IMR-90 (cell line): Measurements from ENCODE around the gene ADGRG3. TPM values are rescaled to one million over a fixed set of nuclear protein-coding genes. Genes with fewer than 3 reads are reported as not detected.

ENCODE experiments used
- ATAC-seq: fragments of 200-7000 bp; cut with Tn5 transposase; 2 replicates; pipeline ENCODE4 v1.9.1; 2020; ENCODE audit warnings: low read depth, mild to moderate bottlenecking, moderate library complexity
- BruUV-seq: library from RNA; stranded (reverse); fragments of 400-500 nt; replicated peaks from 2 replicates; lab custom pipeline; 2021; lab: Mats Ljungman, UMichigan
- CTCF ChIA-PET: fragments of 300-600 bp; formaldehyde crosslinking; extraction: SDS; loops from one replicate; lab custom pipeline; 2021; ENCODE audit warnings: antibody characterized with exemption; lab: Yijun Ruan, JAX
- POLR2A ChIA-PET: fragments of 300-600 bp; sonication (Branson Sonifier 250); formaldehyde crosslinking; loops from one replicate; lab custom pipeline; 2022; ENCODE audit warnings: antibody characterized with exemption; ENCODE audit not compliant: unreplicated experiment; lab: Charles Lee
- DNase-seq: peaks from one replicate; pipeline ENCODE4 v3.0.0; 2013
- H2AFZ ChIP-seq: replicated peaks from 2 replicates; pipeline ENCODE3; 2013; ENCODE audit warnings: low read length, mild to moderate bottlenecking; ENCODE audit not compliant: poor library complexity
- H2AK5ac ChIP-seq: 2 replicates; pipeline ENCODE4 v1.6.1; 2013; ENCODE audit warnings: low read depth, low read length, inconsistent platforms
- H2AK9ac ChIP-seq: replicated peaks from 2 replicates; pipeline ENCODE3; 2013; ENCODE audit warnings: mild to moderate bottlenecking, low read depth, low read length, moderate library complexity; ENCODE audit not compliant: poor library complexity
- H2BK120ac ChIP-seq: 2 replicates; pipeline ENCODE4 v1.6.1; 2013; ENCODE audit warnings: low read depth, low read length, inconsistent platforms
- H2BK15ac ChIP-seq: 3 replicates; pipeline ENCODE4 v1.6.1; 2013; ENCODE audit warnings: low read depth, low read length, inconsistent platforms
- H2BK20ac ChIP-seq: 2 replicates; pipeline ENCODE4 v1.6.1; 2013; ENCODE audit warnings: low read depth, mild to moderate bottlenecking, inconsistent platforms, low read length, moderate library complexity
- H2BK5ac ChIP-seq: 2 replicates; pipeline ENCODE4 v1.6.1; 2013; ENCODE audit warnings: mild to moderate bottlenecking, low read depth, low read length, inconsistent platforms; ENCODE audit not compliant: poor library complexity, severe bottlenecking
- H3K14ac ChIP-seq: replicated peaks from 2 replicates; pipeline ENCODE4 v1.6.1; 2013; ENCODE audit warnings: low read depth, low read length, inconsistent platforms
- H3K18ac ChIP-seq: 2 replicates; pipeline ENCODE4 v1.6.1; 2013; ENCODE audit warnings: low read depth, low read length, control low read depth
- H3K23ac ChIP-seq: 2 replicates; pipeline ENCODE4 v1.6.1; 2013; ENCODE audit warnings: low read depth, low read length, inconsistent platforms
- H3K27ac ChIP-seq: 2 replicates; pipeline ENCODE4 v1.5.1; 2013; ENCODE audit warnings: mild to moderate bottlenecking, control low read depth, low read length; ENCODE audit not compliant: insufficient read depth
- H3K27me3 ChIP-seq: 2 replicates; pipeline ENCODE4 v1.6.1; 2013; ENCODE audit warnings: low read length; ENCODE audit not compliant: control insufficient read depth, insufficient read depth
- H3K36me3 ChIP-seq: 2 replicates; pipeline ENCODE4 v1.6.1; 2013; ENCODE audit warnings: low read length, mixed read lengths; ENCODE audit not compliant: control insufficient read depth, insufficient read depth
- H3K4ac ChIP-seq: 2 replicates; pipeline ENCODE4 v1.6.1; 2013; ENCODE audit warnings: low read depth, low read length, inconsistent platforms
- H3K4me1 ChIP-seq: 2 replicates; pipeline ENCODE4 v1.6.1; 2013; ENCODE audit warnings: low read length, mixed read lengths; ENCODE audit not compliant: control insufficient read depth, insufficient read depth
- H3K4me2 ChIP-seq: 2 replicates; pipeline ENCODE4 v1.6.1; 2013; ENCODE audit warnings: low read depth, mild to moderate bottlenecking, control low read depth, low read length, moderate library complexity
- H3K4me3 ChIP-seq: 2 replicates; pipeline ENCODE4 v1.5.1; 2013; ENCODE audit warnings: low read depth, mild to moderate bottlenecking, control low read depth, low read length, moderate library complexity; ENCODE audit not compliant: insufficient read depth
- H3K56ac ChIP-seq: 2 replicates; pipeline ENCODE4 v1.6.1; 2013; ENCODE audit warnings: low read length, inconsistent platforms; ENCODE audit not compliant: insufficient read depth; ENCODE audit errors: extremely low read depth
- H3K79me1 ChIP-seq, 2 experiments: 2 replicates each; pipeline ENCODE4 v1.6.1; 2013; ENCODE audit warnings: low read length in 2 of 2, inconsistent platforms in 1 of 2, low read depth in 1 of 2
- H3K9ac ChIP-seq: 2 replicates; pipeline ENCODE4 v1.6.1; 2013; ENCODE audit warnings: low read depth, low read length, control low read depth
- H3K9me1 ChIP-seq: 2 replicates; pipeline ENCODE4 v1.6.1; 2013; ENCODE audit warnings: low read length, inconsistent platforms; ENCODE audit not compliant: insufficient read depth
- H3K9me3 ChIP-seq: 2 replicates; pipeline ENCODE4 v1.6.1; 2013; ENCODE audit warnings: low read length; ENCODE audit not compliant: control insufficient read depth, insufficient read depth
- H4K20me1 ChIP-seq: 2 replicates; pipeline ENCODE4 v1.6.1; 2013; ENCODE audit warnings: low read length, inconsistent platforms; ENCODE audit not compliant: insufficient read depth
- H4K5ac ChIP-seq: 2 replicates; pipeline ENCODE4 v1.6.1; 2013; ENCODE audit warnings: mild to moderate bottlenecking, low read depth, low read length, control low read depth
- H4K8ac ChIP-seq, 2 experiments: 2 replicates each; pipeline ENCODE4 v1.6.1; 2013; ENCODE audit warnings: low read depth in 2 of 2, low read length in 2 of 2, control low read depth in 1 of 2, inconsistent platforms in 1 of 2
- H4K91ac ChIP-seq: 2 replicates; pipeline ENCODE4 v1.6.1; 2013; ENCODE audit warnings: low read depth, low read length, inconsistent platforms; ENCODE audit not compliant: insufficient read depth
- CEBPB ChIP-seq: IDR thresholded peaks from 2 replicates; pipeline ENCODE4 v1.6.1; 2012; ENCODE audit warnings: low read depth, low read length, improper control_type of control experiment
- CHD1 ChIP-seq: IDR thresholded peaks from 2 replicates; pipeline ENCODE4 v1.6.1; 2012; ENCODE audit warnings: low read depth, low read length, improper control_type of control experiment
- CTCF ChIP-seq: conservative IDR thresholded peaks from 2 replicates; pipeline ENCODE4 v1.5.1; 2012; ENCODE audit warnings: mild to moderate bottlenecking, low read depth, low read length, improper control_type of control experiment
- ELK1 ChIP-seq: fragments of 150-350 bp; IDR thresholded peaks from 2 replicates; pipeline ENCODE4 v1.6.1; 2016; ENCODE audit warnings: low read depth, mild to moderate bottlenecking, low read length, moderate library complexity, borderline replicate concordance
- FOS ChIP-seq: fragments of 150-350 bp; IDR thresholded peaks from 2 replicates; pipeline ENCODE4 v1.6.1; 2016; ENCODE audit warnings: low read depth, low read length
- MAFK ChIP-seq: IDR thresholded peaks from 2 replicates; pipeline ENCODE4 v1.6.1; 2012; ENCODE audit warnings: low read depth, low read length, improper control_type of control experiment
- MAZ ChIP-seq: IDR thresholded peaks from 2 replicates; pipeline ENCODE4 v1.6.1; 2012; ENCODE audit warnings: low read depth, mild to moderate bottlenecking, low read length, improper control_type of control experiment, moderate library complexity, borderline replicate concordance
- MXI1 ChIP-seq: IDR thresholded peaks from 2 replicates; pipeline ENCODE4 v1.6.1; 2012; ENCODE audit warnings: low read depth, mild to moderate bottlenecking, low read length, moderate library complexity, borderline replicate concordance
- NFE2L2 ChIP-seq: fragments of 150-350 bp; IDR thresholded peaks from 2 replicates; pipeline ENCODE4 v1.6.1; 2016; ENCODE audit warnings: low read depth, mild to moderate bottlenecking, low read length
- RAD21 ChIP-seq: IDR thresholded peaks from 2 replicates; pipeline ENCODE4 v1.6.1; 2012; ENCODE audit warnings: low read length, improper control_type of control experiment
- RCOR1 ChIP-seq: IDR thresholded peaks from 2 replicates; pipeline ENCODE4 v1.6.1; 2012; ENCODE audit warnings: mild to moderate bottlenecking, low read length, improper control_type of control experiment; ENCODE audit not compliant: insufficient replicate concordance
- RFX5 ChIP-seq: IDR thresholded peaks from 2 replicates; pipeline ENCODE4 v1.8.0; 2012; ENCODE audit warnings: low read depth, mild to moderate bottlenecking, low read length, moderate library complexity
- SMC3 ChIP-seq: fragments of 150-350 bp; IDR thresholded peaks from 2 replicates; pipeline ENCODE4 v1.6.1; 2016; ENCODE audit warnings: low read depth, mild to moderate bottlenecking, antibody characterized with exemption, low read length, moderate library complexity
- WGBS, 2 experiments: methylation state at CpG; one replicate each; pipeline versions ENCODE4 v1.1.5 to v1.1.7; 2013; ENCODE audit warnings: missing lambda C conversion rate in 2 of 2; ENCODE audit not compliant: insufficient read length in 1 of 2; ENCODE audit errors: extremely low coverage in 2 of 2; 5-methylcytosine and 5-hydroxymethylcytosine counted together
- dilution Hi-C: fragments of 300-500 bp; cut with HindIII; formaldehyde crosslinking; loops from one replicate; pipeline ENCODE4 v1.14.3; 2018; ENCODE audit warnings: low sequenced_read_pairs; ENCODE audit not compliant: unreplicated experiment
- in situ Hi-C: fragments of 300-500 bp; cut with MboI; formaldehyde crosslinking; loops from 3 replicates; pipeline ENCODE4 v1.14.3; 2019; ENCODE audit warnings: low sequenced_read_pairs, inconsistent platforms, mixed read lengths
- intact Hi-C: fragments of 100-400 bp; cut with micrococcal nuclease; formaldehyde crosslinking; loops from 2 replicates; pipeline ENCODE4 v1.10.0; 2022
- polyA plus RNA-seq, 3 experiments: library from polyadenylated mRNA; depleted of rRNA; stranded (reverse); fragments of >200 nt; gene quantifications; 2 replicates each; pipeline ENCODE4 v1.2.3, GENCODE V29; 2012; ENCODE audit warnings: low replicate concordance in 1 of 3
- total RNA-seq: library from RNA; depleted of rRNA; stranded (reverse); fragments of >200 nt; gene quantifications from 2 replicates; pipeline ENCODE4 v1.2.3, GENCODE V29; 2012

ADGRG3 gene
- total and polyA plus RNA-seq, 2 of the 4 experiments (the other 2 are of a cell fraction): not detected

DNA sequence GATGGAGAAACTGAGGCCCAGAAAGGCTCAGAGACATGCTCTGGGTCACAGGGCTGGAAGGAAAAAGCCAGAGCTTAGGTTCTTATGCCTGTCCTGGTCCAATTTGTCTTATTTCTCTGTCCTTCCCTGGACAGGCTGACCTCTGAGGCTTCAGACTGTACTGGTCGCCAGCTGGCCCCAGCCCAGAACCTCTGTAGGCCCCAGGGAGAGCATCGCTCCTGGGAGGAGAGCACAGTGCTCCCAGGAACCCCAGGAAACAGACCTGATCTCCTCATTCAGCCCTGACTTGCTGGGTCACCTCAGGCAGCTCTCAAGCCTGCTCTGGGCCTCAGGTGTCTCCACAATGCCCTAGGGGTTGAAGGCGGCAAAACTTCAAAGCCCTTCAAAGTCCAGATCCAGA is 31.4 kb downstream of the ADGRG3 start:
- Histone ChIP-seq H3K36me3 (no peaks in the 10 kb centered on the region), H3K27ac (no peak overlapping the region), H2AK5ac (no peak overlapping the region), H3K9ac (no peak overlapping the region), H3K9me3 (no peaks in the 10 kb centered on the region), H4K20me1 (no peaks in the 10 kb centered on the region), H3K4me3 (no peak overlapping the region), H3K4me2 (no peak overlapping the region), H4K91ac (no peak overlapping the region), H3K4me1 (no peaks in the 10 kb centered on the region), H2BK20ac (no peak overlapping the region), H3K9me1 (no peaks in the 10 kb centered on the region), H3K79me1 (no peaks in the 10 kb centered on the region), H3K56ac (no peak overlapping the region), H2AK9ac (no peak overlapping the region), H4K5ac (no peak overlapping the region), H2BK120ac (no peak overlapping the region), H3K23ac (no peak overlapping the region), H3K27me3 (peaks cover 54% of the 10 kb centered on the region), H2AFZ (no peak overlapping the region), H2BK15ac (no peak overlapping the region), H3K4ac (no peak overlapping the region), H3K14ac (no peak overlapping the region), H4K8ac (no peak overlapping the region), H2BK5ac (no peak overlapping the region), H3K18ac (no peak overlapping the region)
- ChIA-PET POLR2A (no interaction called here), CTCF (interaction anchor here (0.6 kb wide), 1 partner anchor 13 kb away, joined by 3 read pairs; no protein-coding TSS in a partner anchor)
- no peak for ATAC-seq
- no TSS peak for BruUV-seq
- in situ Hi-C loops (no loop called here), dilution Hi-C loops (no loop called here), intact Hi-C loops (no loop called here)
- DNase-seq: no peak
- WGBS, 2 experiments: no CpG with 5 or more reads among the region's 3 CpGs
- no peak for TF ChIP-seq CHD1
- TF ChIP-seq CEBPB: no peak
- no peak for TF ChIP-seq MXI1
- TF ChIP-seq RFX5: no peak
- no peak for TF ChIP-seq RCOR1
- TF ChIP-seq FOS: no peak
- TF ChIP-seq MAFK: no peak
- no peak for TF ChIP-seq RAD21
- no peak for TF ChIP-seq CTCF
- no peak for TF ChIP-seq MAZ
- no peak for TF ChIP-seq ELK1
- TF ChIP-seq SMC3: no peak
- no peak for TF ChIP-seq NFE2L2
